ENCODE results near the gene FOLR1. TPM values are rescaled to one million over a fixed set of nuclear protein-coding genes. Genes with fewer than 3 reads are reported as not detected.
"Not testable (repeated sequence)": the region's sequence is repeated elsewhere in the genome, so short reads cannot be mapped to it uniquely, and the experiment has no call there.

Gene FOLR1
- total RNA-seq, 8 experiments from 2014 or later: 0.33 to 3.5 (median 1.9) TPM; not detected in 3

DNA sequence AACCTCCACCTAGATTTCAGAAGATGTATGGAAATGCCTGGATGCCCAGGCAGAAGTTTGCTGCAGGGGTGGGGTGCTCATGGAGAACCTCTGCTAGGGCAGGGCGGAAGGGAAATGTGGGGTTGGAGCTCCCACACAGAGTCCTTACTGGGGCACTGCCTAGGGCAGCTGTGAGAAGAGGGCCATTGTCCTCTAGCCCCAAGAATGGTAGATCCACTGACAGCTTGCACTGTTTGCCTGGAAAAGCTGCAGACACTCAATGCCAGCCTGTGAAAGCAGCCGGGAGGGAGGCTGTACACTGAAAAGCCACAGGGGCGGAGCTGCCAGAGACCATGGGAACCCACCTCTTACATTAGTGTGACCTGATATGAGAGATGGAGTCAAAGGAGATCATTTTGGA, 22.2 kb upstream of the FOLR1 start:
- H3K27ac ChIP-seq; in situ Hi-C loops (cut with MboI; ENCODE audit: low pct_unique_long_range_greater_than_20kb in 2 of 9, low sequenced_read_pairs in 9 of 9, unreplicated experiment in 9 of 9); ATAC-seq (replicated peaks in 6 of 8); H3K4me1 ChIP-seq (replicated peaks in 1 of 2); H3K4me3 ChIP-seq: not testable (repeated sequence)
- WGBS, 10 experiments: 90% methylated on average over 2 of the region's 3 CpGs; no CpG with 5 or more reads in 9 of the 10 experiments

DNA sequence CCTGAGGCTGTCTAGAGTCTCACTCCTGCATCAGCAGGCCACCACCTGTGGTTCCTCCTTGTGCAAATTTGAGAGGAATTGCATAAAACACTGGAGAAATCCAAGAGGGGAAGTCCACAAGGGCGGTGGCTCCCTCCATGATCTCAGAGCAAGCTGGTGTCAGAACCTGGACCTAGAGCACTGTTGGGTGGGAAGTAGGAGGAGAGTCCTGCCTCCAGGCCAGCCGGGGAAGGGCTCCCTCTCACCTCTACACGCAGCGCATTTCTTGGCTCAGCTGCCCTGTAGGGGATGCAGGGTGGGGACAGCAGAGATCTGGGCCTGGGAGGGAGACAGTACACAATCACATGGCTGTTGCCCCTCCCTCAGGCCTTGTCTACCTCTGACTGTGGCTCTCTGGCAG, 19.9 kb upstream of the FOLR1 start:
- H3K27ac ChIP-seq; H3K4me1 ChIP-seq (replicated peaks in 1 of 2); in situ Hi-C loops (cut with MboI; ENCODE audit: low pct_unique_long_range_greater_than_20kb in 2 of 9, low sequenced_read_pairs in 9 of 9, unreplicated experiment in 9 of 9); H3K4me3 ChIP-seq: not testable (repeated sequence)
- 0% methylated on average over 1 of the region's 4 CpGs; no CpG with 5 or more reads in 9 of the 10 experiments for WGBS, 10 experiments
- peak in 3 of 8 experiments; percentile 94 to 95 (median 95) for ATAC-seq (replicated peaks in 6 of 8)

DNA sequence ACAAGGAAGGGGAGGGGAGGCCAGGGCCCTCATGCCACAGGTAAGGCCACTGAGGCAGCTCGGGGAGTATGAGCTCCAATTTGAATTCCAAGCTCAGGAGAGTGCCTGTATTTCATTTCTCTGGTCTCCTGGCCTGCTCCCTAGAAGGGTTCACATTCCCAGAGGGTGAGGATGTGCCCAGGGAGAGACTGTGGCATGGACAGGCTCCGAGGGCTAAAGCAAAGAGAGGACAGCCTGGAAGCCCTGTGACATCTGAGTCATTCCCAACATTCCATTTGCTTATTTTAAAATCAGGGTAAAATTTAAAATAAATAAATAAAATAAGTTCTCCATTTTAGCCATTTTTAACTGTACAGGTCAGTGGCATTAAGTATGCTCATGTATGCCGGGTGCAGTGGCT, 18.6 kb upstream of the FOLR1 start:
- no peak for ATAC-seq (replicated peaks in 6 of 8)

DNA sequence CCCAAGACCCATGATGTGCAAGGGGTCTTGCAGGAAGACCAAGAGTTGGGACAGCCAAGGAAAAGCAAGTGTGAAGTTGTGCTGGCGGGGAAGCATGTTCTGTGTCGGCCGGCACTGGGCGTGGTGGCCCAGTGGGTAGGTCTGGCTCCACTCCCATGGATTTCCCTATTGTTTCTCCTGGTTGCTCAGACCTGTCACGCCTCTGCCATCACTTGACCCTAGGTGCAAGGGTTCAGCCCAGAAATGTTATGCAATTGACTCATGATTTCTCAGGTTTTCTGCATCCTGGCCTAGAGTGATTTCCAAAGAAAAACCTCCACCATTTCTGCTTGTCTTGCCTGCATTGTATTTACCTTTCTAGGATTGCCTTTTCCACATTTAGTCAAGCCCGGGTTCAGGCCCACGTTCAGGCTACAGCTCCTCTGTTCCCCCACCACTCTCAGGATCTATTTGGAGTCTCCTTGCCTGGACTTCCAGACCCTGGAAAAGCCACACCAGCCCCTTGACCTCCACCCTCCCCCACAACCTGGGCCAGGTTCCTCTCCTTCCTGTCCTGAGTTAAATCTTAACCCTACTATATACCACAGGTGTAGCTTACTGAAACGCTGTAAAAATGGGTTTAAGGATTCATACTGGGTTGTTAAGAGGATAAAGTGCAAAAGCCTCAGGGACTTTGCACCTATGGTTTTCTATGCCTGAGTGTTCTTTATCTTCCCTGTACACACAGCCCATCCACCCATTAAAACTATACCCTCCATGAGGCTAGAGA, 17.5 kb upstream of the FOLR1 start:
- no peak overlapping the region for H3K27ac ChIP-seq
- in situ Hi-C loops (cut with MboI; ENCODE audit: low pct_unique_long_range_greater_than_20kb in 2 of 9, low sequenced_read_pairs in 9 of 9, unreplicated experiment in 9 of 9): no loop called here
- 33 to 100% (median 77%) methylated on average over 1 to 7 of the region's 8 CpGs; no CpG with 5 or more reads in 3 of the 10 experiments for WGBS, 10 experiments
- H3K4me3 ChIP-seq: no peak overlapping the region
- no peaks in the 10 kb centered on the region for H3K4me1 ChIP-seq (replicated peaks in 1 of 2)
- no peak for ATAC-seq (replicated peaks in 6 of 8)

More for the DNA sequence above, 18.6 kb upstream of the FOLR1 start:
- WGBS, 10 experiments: 50 to 80% (median 75%) methylated on average over 1 to 2 of the region's 3 CpGs; no CpG with 5 or more reads in 5 of the 10 experiments
- Histone ChIP-seq H3K4me1 (replicated peaks in 1 of 2) (no peaks in the 10 kb centered on the region), H3K27ac (no peak overlapping the region), H3K4me3 (no peak overlapping the region)
- in situ Hi-C loops (cut with MboI; ENCODE audit: low pct_unique_long_range_greater_than_20kb in 2 of 9, low sequenced_read_pairs in 9 of 9, unreplicated experiment in 9 of 9): no loop called here

DNA sequence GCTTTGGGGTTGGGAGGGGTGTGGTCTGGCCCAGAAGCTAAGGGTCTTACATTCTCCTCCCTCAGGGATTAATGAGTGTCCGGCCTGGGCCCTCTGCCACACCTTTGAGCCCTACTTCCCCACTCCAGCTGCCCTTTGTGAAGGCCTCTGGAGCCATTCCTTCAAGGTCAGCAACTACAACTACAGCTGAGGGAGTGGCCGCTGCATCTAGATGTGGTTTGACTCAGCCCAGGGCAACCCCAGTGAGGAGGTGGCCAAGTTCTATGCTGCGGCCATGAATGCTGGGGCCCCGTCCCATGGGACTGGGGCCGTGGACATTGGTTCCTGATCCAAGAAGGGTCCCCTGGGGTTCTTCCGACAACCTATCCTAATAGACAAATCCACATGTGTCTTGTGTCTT, 14.3 kb upstream of the FOLR1 start:
- in situ Hi-C loops (cut with MboI; ENCODE audit: low pct_unique_long_range_greater_than_20kb in 2 of 9, low sequenced_read_pairs in 9 of 9, unreplicated experiment in 9 of 9): no loop called here
- Histone ChIP-seq H3K27ac (no peak overlapping the region), H3K4me1 (replicated peaks in 1 of 2) (no peaks in the 10 kb centered on the region), H3K4me3 (no peak overlapping the region)
- WGBS, 10 experiments: 60 to 100% (median 100%) methylated on average over 1 to 5 of the region's 6 CpGs; no CpG with 5 or more reads in 5 of the 10 experiments
- peak in 2 of 8 experiments; percentile 18 to 44 for ATAC-seq (replicated peaks in 6 of 8)

DNA sequence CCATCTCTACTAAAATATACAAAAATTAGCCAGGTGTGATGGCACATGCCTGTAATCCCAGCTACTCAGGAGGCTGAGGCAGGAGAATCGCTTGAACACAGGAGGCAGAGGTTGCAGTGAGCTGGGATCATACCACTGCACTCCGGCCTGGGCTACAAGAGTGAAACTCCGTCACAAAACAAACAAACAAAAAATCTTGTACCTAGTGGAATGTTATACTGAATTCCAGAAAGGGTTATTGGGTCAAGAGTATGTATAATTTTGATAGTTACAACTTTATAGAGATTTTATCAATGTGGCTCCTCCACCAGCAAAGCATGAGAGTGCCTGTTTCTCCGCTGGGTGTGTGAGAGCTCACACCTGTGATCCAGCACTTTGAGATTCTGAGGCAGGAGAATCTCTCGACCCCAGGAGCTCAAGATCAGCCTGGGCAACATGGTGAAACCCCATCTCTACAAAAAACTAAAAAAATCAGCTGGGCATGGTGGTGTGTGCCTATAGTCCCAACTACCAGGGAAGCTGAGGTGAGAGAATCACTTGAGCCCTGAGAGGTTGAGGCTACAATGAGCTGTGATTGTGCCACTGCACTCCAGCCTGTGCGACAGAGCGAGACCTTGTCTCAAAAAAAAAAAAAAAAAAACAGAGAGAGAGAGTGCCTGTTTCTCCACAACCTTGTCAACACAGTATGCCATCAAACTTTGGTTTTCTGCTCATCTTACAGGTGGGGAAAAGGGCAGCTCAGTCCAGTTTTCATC, 12.7 kb upstream of the FOLR1 start:
- H3K27ac ChIP-seq: no peak overlapping the region
- no peak overlapping the region for H3K4me3 ChIP-seq
- no peaks in the 10 kb centered on the region for H3K4me1 ChIP-seq (replicated peaks in 1 of 2)
- in situ Hi-C loops (cut with MboI; ENCODE audit: low pct_unique_long_range_greater_than_20kb in 2 of 9, low sequenced_read_pairs in 9 of 9, unreplicated experiment in 9 of 9): no loop called here
- no peak for ATAC-seq (replicated peaks in 6 of 8)
- 60 to 100% (median 84%) methylated on average over 1 to 4 of the region's 7 CpGs; no CpG with 5 or more reads in 2 of the 10 experiments for WGBS, 10 experiments

DNA sequence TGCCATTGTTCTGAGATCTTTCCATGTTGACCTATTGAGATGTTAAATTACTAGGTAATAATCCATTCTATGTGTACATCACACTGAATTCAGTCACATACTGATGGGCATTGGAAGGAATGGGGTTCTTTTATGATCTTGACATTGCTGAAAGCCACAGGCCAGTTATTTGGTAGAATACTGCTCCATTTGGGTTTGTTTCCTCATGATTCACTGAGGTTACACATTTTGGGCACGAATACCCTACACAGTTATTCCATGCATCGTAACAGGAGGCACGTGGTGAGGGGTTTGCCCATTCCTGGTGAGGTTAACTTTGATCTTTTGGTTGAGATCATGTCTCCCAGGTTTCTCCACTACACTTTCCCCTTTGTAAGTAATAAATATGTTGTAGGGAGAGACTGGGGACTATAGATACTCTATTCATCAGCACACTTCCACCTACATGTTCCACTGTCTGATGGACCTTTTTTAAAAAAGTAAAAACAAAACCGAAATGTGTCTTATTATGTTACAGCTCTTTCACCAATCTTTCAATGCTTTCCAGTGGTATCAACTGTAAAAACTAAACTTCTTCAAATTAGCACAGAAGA, 12.0 kb upstream of the FOLR1 start:
- no peak for ATAC-seq (replicated peaks in 6 of 8)
- Histone ChIP-seq H3K4me3 (no peak overlapping the region), H3K27ac (no peak overlapping the region), H3K4me1 (replicated peaks in 1 of 2) (no peaks in the 10 kb centered on the region)
- in situ Hi-C loops (cut with MboI; ENCODE audit: low pct_unique_long_range_greater_than_20kb in 2 of 9, low sequenced_read_pairs in 9 of 9, unreplicated experiment in 9 of 9): no loop called here
- 25 to 60% (median 50%) methylated on average over 1 to 4 of the region's 4 CpGs; no CpG with 5 or more reads in 3 of the 10 experiments for WGBS, 10 experiments

DNA sequence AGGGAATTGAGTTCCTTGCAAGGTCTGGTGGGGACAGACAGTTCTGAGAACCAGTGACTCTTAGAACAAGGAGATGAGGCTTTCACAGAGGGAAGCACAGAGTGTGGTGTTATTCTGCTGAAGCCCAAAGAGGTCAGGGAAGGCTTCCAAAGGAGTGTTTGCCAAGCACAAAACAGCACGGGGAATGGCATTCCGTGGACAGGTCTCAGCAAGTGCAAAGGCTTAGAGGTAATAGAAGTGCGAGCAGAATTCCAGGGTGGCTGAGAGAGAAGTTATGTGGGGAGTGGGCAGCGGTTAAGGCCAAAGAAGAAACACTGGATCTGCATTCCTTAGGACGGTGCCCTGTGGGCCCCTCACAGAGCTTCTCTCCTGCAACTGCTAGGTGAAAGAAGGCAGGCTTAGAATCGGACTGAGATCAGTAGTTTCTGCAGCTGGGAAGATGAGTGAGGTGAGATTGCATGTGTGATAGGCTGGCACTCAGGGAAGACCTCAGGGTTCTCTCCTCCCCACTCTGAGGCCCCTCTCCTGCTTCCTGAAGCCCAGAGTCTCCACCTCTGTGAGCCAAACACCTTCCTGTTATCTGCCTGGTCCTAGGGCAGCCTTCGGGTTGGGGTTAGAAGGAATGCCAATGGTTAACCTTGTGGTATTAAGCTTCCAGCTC, 10.9 kb upstream of the FOLR1 start:
- H3K4me1 ChIP-seq (replicated peaks in 1 of 2); H3K27ac ChIP-seq; in situ Hi-C loops (cut with MboI; ENCODE audit: low pct_unique_long_range_greater_than_20kb in 2 of 9, low sequenced_read_pairs in 9 of 9, unreplicated experiment in 9 of 9); H3K4me3 ChIP-seq: not testable (repeated sequence)
- 40 to 90% (median 81%) methylated on average over 1 to 4 of the region's 7 CpGs; no CpG with 5 or more reads in 7 of the 10 experiments for WGBS, 10 experiments
- peak in 1 of 8 experiments; percentile 8 for ATAC-seq (replicated peaks in 6 of 8)

DNA sequence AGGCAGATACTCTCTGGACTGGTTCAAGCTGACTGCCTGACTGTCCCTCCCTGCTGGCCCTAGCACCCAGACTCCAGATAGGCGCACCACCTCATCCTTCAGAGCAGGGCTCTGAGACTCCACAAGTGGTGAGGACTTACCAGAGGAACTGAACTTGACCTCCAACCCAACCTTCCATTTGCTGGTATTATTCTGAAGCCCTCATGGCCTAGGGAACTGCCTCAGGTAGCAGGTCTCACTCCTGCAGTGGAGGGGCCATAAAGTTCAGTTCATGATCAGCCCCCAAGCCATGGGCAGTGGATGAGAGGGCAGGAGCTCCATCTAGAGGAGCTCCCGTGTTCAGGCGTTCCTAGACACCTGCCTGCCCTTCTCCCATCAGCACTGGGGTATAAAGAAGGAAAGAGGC, 10.4 kb upstream of the FOLR1 start:
- H3K4me1 ChIP-seq (replicated peaks in 1 of 2); H3K4me3 ChIP-seq; H3K27ac ChIP-seq; in situ Hi-C loops (cut with MboI; ENCODE audit: low pct_unique_long_range_greater_than_20kb in 2 of 9, low sequenced_read_pairs in 9 of 9, unreplicated experiment in 9 of 9): not testable (repeated sequence)
- 86% methylated on average over 1 of the region's 3 CpGs; no CpG with 5 or more reads in 9 of the 10 experiments for WGBS, 10 experiments
- peak in 3 of 8 experiments; percentile 47 to 55 (median 51) for ATAC-seq (replicated peaks in 6 of 8)

DNA sequence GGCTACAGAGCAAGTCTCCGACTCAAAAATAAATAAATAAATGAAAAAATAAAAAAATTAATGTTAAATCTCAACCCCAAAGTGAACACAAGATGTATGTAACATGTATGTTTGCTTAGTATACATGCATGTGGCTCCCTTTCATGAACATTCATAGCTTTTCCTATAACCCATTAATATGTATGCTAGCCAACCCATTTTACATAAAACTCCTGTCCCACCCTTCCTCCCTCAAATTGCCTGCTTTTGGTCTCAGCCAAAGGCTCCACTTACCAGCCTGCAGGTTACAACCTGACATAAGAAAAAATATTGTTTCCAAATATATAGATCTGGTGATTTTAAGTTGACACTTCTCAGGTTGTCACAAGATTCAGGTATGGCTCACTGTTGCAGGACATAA, 3.7 kb upstream of the FOLR1 start:
- Histone ChIP-seq H3K27ac (no peak overlapping the region), H3K4me3 (no peak overlapping the region), H3K4me1 (replicated peaks in 1 of 2) (no peaks in the 10 kb centered on the region)
- peak in 3 of 8 experiments; percentile 36 to 69 (median 52) for ATAC-seq (replicated peaks in 6 of 8)
- in situ Hi-C loops (cut with MboI; ENCODE audit: low pct_unique_long_range_greater_than_20kb in 2 of 9, low sequenced_read_pairs in 9 of 9, unreplicated experiment in 9 of 9): no loop called here
- 60 to 100% (median 86%) methylated on average over 1 of the region's 1 CpG; no CpG with 5 or more reads in 5 of the 10 experiments for WGBS, 10 experiments

DNA sequence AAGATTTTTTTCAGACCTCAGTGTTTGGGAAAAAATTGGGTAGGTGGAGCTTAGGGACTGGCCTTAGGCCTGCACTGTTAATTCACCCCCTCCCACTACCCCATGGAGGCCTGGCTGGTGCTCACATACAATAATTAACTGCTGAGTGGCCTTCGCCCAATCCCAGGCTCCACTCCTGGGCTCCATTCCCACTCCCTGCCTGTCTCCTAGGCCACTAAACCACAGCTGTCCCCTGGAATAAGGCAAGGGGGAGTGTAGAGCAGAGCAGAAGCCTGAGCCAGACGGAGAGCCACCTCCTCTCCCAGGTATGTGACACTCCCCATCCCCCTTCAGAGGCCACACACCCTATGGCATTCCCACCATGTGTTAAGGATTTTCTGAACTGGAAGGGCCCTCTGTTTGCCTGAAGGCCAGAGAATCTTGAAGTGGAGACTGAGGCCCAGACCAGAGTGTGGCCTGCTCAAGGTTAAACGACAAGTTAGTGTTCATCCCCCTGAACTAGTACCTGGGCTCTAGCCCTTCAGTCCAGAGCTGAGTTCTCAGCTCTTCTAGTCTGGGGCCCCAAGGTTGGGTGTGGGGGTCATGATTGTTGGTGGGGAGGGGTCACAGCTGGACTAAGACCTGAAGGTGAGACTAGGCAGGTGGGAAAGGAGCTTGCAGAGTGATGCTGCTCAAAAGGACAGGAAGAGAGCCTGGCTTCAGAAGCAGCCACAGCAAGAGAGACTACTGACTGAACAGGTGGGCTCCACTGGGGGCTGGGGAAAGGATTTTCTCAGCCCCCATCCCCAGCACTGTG, 2.3 kb upstream of the FOLR1 start:
- Histone ChIP-seq H3K4me1 (replicated peaks in 1 of 2) (no peaks in the 10 kb centered on the region), H3K27ac (no peak overlapping the region), H3K4me3 (no peak overlapping the region)
- peak in 3 of 8 experiments; percentile 48 to 61 (median 51) for ATAC-seq (replicated peaks in 6 of 8)
- 100% methylated on average over 1 of the region's 3 CpGs; no CpG with 5 or more reads in 9 of the 10 experiments for WGBS, 10 experiments
- in situ Hi-C loops (cut with MboI; ENCODE audit: low pct_unique_long_range_greater_than_20kb in 2 of 9, low sequenced_read_pairs in 9 of 9, unreplicated experiment in 9 of 9): no loop called here

DNA sequence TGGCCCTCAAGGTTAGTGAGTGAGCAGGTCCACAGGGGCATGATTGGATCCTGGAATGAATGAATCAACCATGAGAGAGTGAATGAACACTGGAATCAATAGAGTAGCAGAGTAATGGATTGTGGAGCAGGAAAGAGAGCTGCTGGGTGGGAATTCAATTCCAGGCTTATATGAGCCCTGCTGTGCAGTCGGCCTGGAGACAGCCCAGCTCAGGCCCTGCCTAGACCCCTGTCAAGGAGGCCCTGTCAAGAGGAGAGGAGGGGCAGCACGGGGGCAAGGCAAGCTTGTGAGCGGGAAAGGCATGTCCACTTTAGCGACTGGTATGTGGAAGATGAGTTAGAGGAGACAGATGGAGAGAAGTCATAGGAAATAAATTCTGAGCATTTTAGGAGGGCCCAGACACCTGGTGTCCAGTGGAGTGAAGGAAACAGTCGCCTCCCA, 1.3 kb upstream of the FOLR1 start:
- no peak overlapping the region for H3K4me3 ChIP-seq
- H3K4me1 ChIP-seq (replicated peaks in 1 of 2): no peaks in the 10 kb centered on the region
- no peak for ATAC-seq (replicated peaks in 6 of 8)
- in situ Hi-C loops (cut with MboI; ENCODE audit: low pct_unique_long_range_greater_than_20kb in 2 of 9, low sequenced_read_pairs in 9 of 9, unreplicated experiment in 9 of 9): no loop called here
- 20 to 100% (median 70%) methylated on average over 1 to 2 of the region's 5 CpGs; no CpG with 5 or more reads in 3 of the 10 experiments for WGBS, 10 experiments
- no peak overlapping the region for H3K27ac ChIP-seq

Measured in motor neuron (in vitro differentiated cells).